ENCODE data around the gene KCTD15.

DNA sequence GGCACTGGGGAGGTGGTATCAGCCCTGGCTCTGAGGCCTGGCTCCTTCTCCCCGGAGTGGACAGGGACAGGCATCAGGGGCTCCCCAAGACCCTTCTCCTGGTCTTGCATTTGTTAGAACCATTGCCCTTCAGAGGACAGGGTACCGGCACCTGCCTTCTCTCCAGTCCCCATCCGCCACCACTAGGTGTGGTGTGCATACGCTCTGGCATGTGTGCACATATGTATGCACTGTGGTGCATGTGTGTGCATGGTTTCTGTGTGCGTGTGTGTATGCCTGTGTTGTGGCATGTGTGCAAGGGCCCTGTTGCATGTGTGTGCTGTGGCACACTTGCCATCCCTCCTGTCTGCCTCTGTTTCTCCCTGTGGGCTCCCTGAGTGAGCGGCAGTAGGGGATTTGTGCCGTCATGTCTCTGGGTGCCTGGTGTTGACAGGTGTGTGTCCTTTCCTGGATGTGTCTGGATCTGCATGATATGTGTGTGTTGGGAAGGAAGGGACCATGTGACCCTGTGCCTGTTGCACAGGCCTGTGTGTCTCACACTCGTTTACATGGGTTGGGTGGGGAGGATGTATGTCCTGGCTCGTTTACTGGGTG lies 9.3 kb downstream of the KCTD15 start:
- no peak for TF ChIP-seq EZH2 (IDR thresholded peaks at IDR 0.05; ENCODE audit: low read length)
- TF ChIP-seq, protein P1, sequence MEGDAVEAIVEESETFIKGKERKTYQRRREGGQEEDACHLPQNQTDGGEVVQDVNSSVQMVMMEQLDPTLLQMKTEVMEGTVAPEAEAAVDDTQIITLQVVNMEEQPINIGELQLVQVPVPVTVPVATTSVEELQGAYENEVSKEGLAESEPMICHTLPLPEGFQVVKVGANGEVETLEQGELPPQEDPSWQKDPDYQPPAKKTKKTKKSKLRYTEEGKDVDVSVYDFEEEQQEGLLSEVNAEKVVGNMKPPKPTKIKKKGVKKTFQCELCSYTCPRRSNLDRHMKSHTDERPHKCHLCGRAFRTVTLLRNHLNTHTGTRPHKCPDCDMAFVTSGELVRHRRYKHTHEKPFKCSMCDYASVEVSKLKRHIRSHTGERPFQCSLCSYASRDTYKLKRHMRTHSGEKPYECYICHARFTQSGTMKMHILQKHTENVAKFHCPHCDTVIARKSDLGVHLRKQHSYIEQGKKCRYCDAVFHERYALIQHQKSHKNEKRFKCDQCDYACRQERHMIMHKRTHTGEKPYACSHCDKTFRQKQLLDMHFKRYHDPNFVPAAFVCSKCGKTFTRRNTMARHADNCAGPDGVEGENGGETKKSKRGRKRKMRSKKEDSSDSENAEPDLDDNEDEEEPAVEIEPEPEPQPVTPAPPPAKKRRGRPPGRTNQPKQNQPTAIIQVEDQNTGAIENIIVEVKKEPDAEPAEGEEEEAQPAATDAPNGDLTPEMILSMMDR (optimal IDR thresholded peaks at IDR 0.05 in 1 of 3, IDR thresholded peaks at IDR 0.05 in 1 of 3, conservative IDR thresholded peaks at IDR 0.05 in 1 of 3; ENCODE audit: extremely low read depth in 1 of 3, insufficient read depth in 2 of 3, low read length in 3 of 3) = no peak
